Karpas-422 (cell line): ENCODE results near the gene FAR1. TPM values are rescaled to one million over a fixed set of nuclear protein-coding genes. Genes with fewer than 3 reads are reported as not detected.

Experiments
- DNase-seq: peaks from one replicate; pipeline ENCODE4 v3.0.0-alpha.2; 2015
- H2AFZ ChIP-seq: fragments of 200-600 bp; sonication (generic); 2 replicates; pipeline ENCODE4 v1.6.1; 2014; ENCODE audit warnings: antibody characterized with exemption, low read length, mixed read lengths
- H3K27ac ChIP-seq: fragments of 200-600 bp; sonication (generic); 2 replicates; pipeline ENCODE4 v1.5.1; 2014; ENCODE audit warnings: mild to moderate bottlenecking, low read length, moderate library complexity
- H3K27me3 ChIP-seq: fragments of 200-600 bp; sonication (generic); 2 replicates; pipeline ENCODE4 v1.6.1; 2014; ENCODE audit warnings: low read length, mixed read lengths
- H3K36me3 ChIP-seq: fragments of 200-600 bp; sonication (generic); 2 replicates; pipeline ENCODE4 v1.6.1; 2014; ENCODE audit warnings: low read length, mixed read lengths; ENCODE audit not compliant: insufficient read depth
- H3K4me1 ChIP-seq: fragments of 200-600 bp; sonication (generic); 2 replicates; pipeline ENCODE4 v1.6.1; 2014; ENCODE audit warnings: mild to moderate bottlenecking, low read length, mixed read lengths
- H3K4me2 ChIP-seq: fragments of 200-600 bp; sonication (generic); 2 replicates; pipeline ENCODE4 v1.6.1; 2014; ENCODE audit warnings: low read length, low read depth, mild to moderate bottlenecking; ENCODE audit not compliant: poor library complexity, severe bottlenecking
- H3K4me3 ChIP-seq: fragments of 200-600 bp; sonication (generic); 2 replicates; pipeline ENCODE4 v1.5.1; 2014; ENCODE audit warnings: mild to moderate bottlenecking, antibody characterized with exemption, low read length, mixed read lengths
- H3K79me2 ChIP-seq: fragments of 200-600 bp; sonication (generic); 2 replicates; pipeline ENCODE4 v1.6.1; 2014; ENCODE audit warnings: mild to moderate bottlenecking, low read length, mixed read lengths
- H3K9ac ChIP-seq: fragments of 200-600 bp; sonication (generic); 2 replicates; pipeline ENCODE4 v1.6.0; 2014; ENCODE audit warnings: low read length
- H3K9me2 ChIP-seq: fragments of 200-600 bp; sonication (generic), shearing (Covaris generic); replicated peaks from 2 replicates; pipeline ENCODE4 v1.6.0; 2014; ENCODE audit warnings: mild to moderate bottlenecking, low read length, moderate library complexity; ENCODE audit not compliant: insufficient read depth
- H3K9me3 ChIP-seq: fragments of 300-700, 200-600 bp; sonication (generic); 2 replicates; pipeline ENCODE4 v1.6.1; 2014; ENCODE audit warnings: low read length, mixed read lengths
- H4K20me1 ChIP-seq: fragments of 200-600 bp; sonication (generic); 2 replicates; pipeline ENCODE4 v1.6.1; 2014; ENCODE audit warnings: mild to moderate bottlenecking, antibody characterized with exemption, low read length, low read depth; ENCODE audit not compliant: insufficient read depth
- total RNA-seq: library from RNA; depleted of rRNA; stranded (reverse); fragments of >200 nt; shearing (Covaris generic); gene quantifications from 2 replicates; pipeline ENCODE4 v1.2.3, GENCODE V29; 2014; ENCODE audit warnings: low replicate concordance

Gene FAR1
- total RNA-seq, 1 experiment from 2014 or later = 98.1 TPM

DNA sequence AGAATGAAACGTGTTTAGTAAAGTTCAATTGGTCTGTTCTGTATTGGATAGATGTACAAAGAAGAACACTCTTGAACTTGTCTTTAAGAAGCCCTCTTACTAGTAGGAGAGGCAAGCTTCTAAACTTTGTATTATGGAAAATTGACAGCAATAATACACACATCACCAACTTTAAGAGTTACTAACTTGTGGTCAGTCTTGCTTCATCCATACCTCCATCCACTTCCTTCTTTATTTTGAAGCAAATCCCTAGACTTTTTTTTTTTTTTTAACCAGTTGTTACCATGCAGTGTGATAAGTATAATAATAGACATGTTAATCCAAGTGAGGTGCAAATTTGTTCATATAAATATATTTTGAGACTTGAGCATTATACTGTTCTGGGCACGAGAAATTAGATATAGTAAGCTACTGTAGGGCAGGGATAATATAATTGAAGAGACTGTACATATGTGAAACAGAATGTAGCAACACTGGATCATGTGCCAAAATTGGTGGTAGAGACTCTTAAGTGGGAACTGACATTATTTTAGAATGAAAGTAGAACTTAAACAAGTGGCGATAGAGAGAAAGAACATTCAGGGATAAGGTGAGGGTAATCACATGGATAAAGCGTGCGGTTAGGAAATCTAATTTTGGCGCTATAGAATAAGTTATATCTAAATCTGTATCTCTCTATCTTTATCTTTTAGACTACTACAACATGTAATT is 6.5 kb downstream of the FAR1 start:
- H2AFZ ChIP-seq = no peak overlapping the region
- H3K4me1 ChIP-seq = peaks cover 9% of the 10 kb centered on the region
- H3K9me3 ChIP-seq = no peaks in the 10 kb centered on the region
- H3K4me2 ChIP-seq = no peak overlapping the region
- DNase-seq = no peak
- no peak overlapping the region for H3K9ac ChIP-seq
- no peak overlapping the region for H3K27ac ChIP-seq
- H3K9me2 ChIP-seq = no peaks in the 10 kb centered on the region
- peaks cover 100% of the 10 kb centered on the region for H3K79me2 ChIP-seq
- H3K27me3 ChIP-seq = no peaks in the 10 kb centered on the region
- no peak overlapping the region for H3K4me3 ChIP-seq
- H4K20me1 ChIP-seq = peaks cover 7% of the 10 kb centered on the region; the same call in 1 of the 2 replicates
- H3K36me3 ChIP-seq = peaks cover 35% of the 10 kb centered on the region

DNA sequence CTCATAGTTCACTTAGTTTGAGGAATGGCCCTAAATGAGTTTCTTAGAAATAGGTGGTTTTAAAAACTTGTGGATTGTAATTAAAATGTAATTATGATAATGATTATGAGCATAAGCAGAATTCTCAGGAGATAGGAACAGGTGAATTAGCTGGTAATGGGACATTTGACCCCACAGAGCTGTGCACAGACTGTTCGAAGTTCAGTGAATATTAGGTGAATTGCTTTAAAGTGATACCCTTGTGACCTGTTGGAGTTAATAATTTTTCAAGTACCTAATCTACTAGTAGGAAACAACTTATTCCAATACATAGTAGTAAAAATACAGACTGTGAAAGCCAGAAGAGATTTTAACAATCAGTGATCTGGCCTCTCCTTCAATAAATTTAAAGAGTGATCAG is 8.1 kb downstream of the FAR1 start:
- H3K79me2 ChIP-seq = peaks cover 100% of the 10 kb centered on the region
- no peaks in the 10 kb centered on the region for H3K27me3 ChIP-seq
- H3K4me3 ChIP-seq = no peak overlapping the region
- H3K4me2 ChIP-seq = no peak overlapping the region
- DNase-seq = no peak
- no peaks in the 10 kb centered on the region for H3K9me2 ChIP-seq
- no peaks in the 10 kb centered on the region for H3K9me3 ChIP-seq
- no peak overlapping the region for H2AFZ ChIP-seq
- H3K9ac ChIP-seq = no peak overlapping the region
- H3K36me3 ChIP-seq = peaks cover 29% of the 10 kb centered on the region
- H3K27ac ChIP-seq = no peak overlapping the region
- H4K20me1 ChIP-seq = no peaks in the 10 kb centered on the region
- no peaks in the 10 kb centered on the region for H3K4me1 ChIP-seq

DNA sequence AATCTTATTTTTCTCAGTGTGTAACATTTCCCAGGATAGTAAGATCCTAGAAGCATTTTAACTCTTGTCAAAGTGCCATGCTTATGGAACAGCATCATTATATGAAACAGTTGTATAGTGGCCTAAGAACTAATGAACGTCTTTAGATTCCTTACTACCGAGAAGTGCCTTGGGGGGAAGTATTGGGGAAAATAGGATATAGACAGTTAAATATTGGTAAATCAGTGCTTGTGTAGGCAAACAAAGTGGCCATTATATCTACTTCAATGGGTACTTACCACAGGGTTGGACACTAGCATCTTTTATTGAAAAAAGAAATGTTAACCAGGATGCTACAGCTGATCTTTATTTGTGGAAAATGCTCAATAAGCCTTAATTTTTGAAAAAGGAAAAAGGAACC is 11.3 kb downstream of the FAR1 start:
- Histone ChIP-seq H2AFZ (no peak overlapping the region), H3K9me3 (no peaks in the 10 kb centered on the region), H4K20me1 (no peaks in the 10 kb centered on the region), H3K27me3 (no peaks in the 10 kb centered on the region), H3K9me2 (no peaks in the 10 kb centered on the region), H3K4me3 (no peak overlapping the region), H3K36me3 (peaks cover 12% of the 10 kb centered on the region), H3K4me1 (no peaks in the 10 kb centered on the region), H3K79me2 (peaks cover 100% of the 10 kb centered on the region), H3K27ac (no peak overlapping the region), H3K4me2 (no peak overlapping the region), H3K9ac (no peak overlapping the region)
- DNase-seq = no peak

DNA sequence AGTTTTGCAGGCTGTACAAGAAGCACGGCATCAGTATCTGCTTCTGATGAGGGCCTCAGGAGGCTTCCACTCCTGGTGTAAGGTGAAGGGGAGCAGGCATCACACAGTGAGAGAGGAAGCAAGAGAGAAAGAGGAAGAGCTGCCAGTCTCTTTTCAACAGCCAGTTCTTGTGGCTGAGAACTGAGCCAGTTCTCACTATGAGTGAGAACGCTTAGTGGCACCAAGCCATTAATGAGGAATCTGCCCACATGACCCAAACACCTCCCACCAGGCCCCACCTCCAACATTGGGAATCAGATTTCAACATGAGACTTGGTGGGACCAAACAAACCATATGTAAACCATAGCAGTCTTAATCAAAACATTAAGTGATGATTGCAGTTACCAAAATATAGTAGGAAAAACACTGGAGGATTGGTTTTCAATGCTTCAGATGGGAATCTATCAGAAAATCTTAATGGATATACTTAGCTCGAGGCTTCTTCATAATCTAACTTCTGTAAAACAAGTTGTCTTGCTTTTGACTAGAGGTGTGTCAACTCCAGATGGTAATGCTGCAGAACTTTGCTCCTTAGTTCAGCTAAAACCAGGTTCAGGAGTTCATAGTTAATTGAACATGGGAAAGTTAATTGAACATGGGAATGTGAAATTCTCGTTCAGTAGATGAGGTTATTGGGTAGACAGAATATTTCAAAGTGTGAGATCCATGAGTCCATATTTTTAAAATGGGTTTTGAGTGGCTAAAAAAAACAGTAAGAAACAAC is 12.2 kb downstream of the FAR1 start:
- Histone ChIP-seq H3K27ac (no peak overlapping the region), H3K4me1 (no peaks in the 10 kb centered on the region), H3K4me3 (no peak overlapping the region), H3K79me2 (peaks cover 100% of the 10 kb centered on the region), H3K4me2 (no peak overlapping the region), H3K36me3 (peaks cover 18% of the 10 kb centered on the region), H2AFZ (no peak overlapping the region), H4K20me1 (no peaks in the 10 kb centered on the region), H3K27me3 (no peaks in the 10 kb centered on the region), H3K9ac (no peak overlapping the region), H3K9me2 (no peaks in the 10 kb centered on the region), H3K9me3 (no peaks in the 10 kb centered on the region)
- peak; percentile 57 for DNase-seq

DNA sequence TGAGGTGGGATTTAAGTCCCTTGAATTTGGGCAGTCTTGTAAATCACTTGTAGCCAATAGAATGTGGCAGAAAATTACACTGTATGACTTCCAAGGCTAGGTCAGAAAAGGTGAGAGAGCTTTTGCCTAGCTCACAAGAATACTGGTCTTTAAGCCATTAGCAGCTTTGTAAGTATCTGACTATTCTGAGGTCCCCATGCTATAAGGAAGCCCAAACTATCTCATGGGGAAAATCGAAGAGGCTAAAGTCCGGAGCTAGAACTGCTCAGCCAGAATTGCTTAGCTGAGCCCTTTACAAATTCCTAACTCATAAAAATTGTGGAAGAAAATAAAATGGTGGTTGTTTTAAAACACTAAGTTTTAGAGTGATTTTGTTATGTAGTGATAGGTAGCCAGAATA is 13.0 kb downstream of the FAR1 start:
- Histone ChIP-seq H3K9me3 (no peaks in the 10 kb centered on the region), H3K4me3 (no peak overlapping the region), H3K27me3 (no peaks in the 10 kb centered on the region), H2AFZ (no peak overlapping the region), H3K4me2 (no peak overlapping the region), H3K4me1 (no peaks in the 10 kb centered on the region), H3K79me2 (peaks cover 100% of the 10 kb centered on the region), H3K36me3 (peaks cover 20% of the 10 kb centered on the region), H3K9me2 (no peaks in the 10 kb centered on the region), H3K9ac (no peak overlapping the region), H4K20me1 (no peaks in the 10 kb centered on the region), H3K27ac (no peak overlapping the region)
- DNase-seq = no peak

DNA sequence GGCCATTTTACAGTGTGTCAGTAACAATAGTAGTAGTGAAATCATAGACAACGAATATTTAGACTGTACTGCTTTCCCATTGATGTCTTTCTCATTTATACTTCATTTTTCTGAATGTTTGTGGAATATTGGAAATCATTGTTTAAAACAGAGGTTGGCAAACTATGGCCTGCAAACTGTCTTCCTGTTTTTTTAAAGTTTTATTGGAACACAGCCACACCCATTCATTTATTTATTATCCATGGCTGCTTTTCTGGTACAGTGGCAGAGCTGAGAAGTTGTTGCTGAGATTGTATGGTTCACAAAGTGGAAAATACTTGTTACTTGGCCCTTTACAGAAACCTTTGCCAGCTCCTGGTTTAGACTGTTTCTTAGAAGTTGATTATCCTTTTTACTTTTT is 13.7 kb downstream of the FAR1 start:
- Histone ChIP-seq H3K36me3 (peaks cover 17% of the 10 kb centered on the region), H3K4me1 (no peaks in the 10 kb centered on the region), H3K27ac (no peak overlapping the region), H3K4me3 (no peak overlapping the region), H4K20me1 (peaks cover 3% of the 10 kb centered on the region; the same call in 1 of the 2 replicates), H3K4me2 (no peak overlapping the region), H3K9me2 (no peaks in the 10 kb centered on the region), H2AFZ (no peak overlapping the region), H3K79me2 (peaks cover 100% of the 10 kb centered on the region), H3K9me3 (no peaks in the 10 kb centered on the region), H3K9ac (no peak overlapping the region), H3K27me3 (no peaks in the 10 kb centered on the region)
- no peak for DNase-seq

DNA sequence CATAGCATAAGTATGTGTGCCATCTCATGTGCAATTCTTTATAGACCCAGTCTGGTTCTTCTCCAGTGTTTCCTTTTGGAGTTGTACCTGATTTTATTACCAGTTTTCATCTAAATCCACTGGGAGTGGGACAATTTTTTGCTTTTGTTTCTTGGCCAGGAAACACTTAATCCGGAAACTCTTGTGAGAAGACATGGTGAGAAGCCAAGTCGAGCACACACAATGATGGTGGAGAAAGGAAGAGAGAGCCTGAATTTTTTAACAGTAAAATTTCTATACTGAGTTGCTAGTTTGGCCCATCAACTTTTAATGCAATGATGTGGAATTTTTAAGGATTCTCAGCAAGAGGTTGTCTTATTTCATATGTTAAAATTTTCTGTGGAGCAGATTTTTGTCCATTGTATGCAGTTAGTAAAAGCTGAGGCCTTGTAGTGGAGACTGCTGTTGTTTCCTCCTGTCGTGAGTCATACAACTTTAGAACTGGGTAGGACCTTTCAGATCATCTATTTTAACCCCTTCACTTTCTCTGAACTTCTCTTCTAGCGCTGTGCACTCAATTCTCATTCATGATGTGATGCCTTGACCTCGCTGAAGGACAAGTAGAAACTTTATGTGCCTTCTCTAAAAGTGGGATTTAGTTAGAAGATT is 17.1 kb downstream of the FAR1 start:
- Histone ChIP-seq H3K36me3 (peaks cover 13% of the 10 kb centered on the region), H3K79me2 (peaks cover 98% of the 10 kb centered on the region), H3K9ac (no peak overlapping the region), H3K4me3 (no peak overlapping the region), H3K9me2 (no peaks in the 10 kb centered on the region), H3K4me2 (no peak overlapping the region), H2AFZ (no peak overlapping the region), H4K20me1 (peaks cover 9% of the 10 kb centered on the region; the same call in 1 of the 2 replicates), H3K4me1 (no peaks in the 10 kb centered on the region), H3K27me3 (no peaks in the 10 kb centered on the region), H3K27ac (no peak overlapping the region), H3K9me3 (no peaks in the 10 kb centered on the region)
- no peak for DNase-seq

DNA sequence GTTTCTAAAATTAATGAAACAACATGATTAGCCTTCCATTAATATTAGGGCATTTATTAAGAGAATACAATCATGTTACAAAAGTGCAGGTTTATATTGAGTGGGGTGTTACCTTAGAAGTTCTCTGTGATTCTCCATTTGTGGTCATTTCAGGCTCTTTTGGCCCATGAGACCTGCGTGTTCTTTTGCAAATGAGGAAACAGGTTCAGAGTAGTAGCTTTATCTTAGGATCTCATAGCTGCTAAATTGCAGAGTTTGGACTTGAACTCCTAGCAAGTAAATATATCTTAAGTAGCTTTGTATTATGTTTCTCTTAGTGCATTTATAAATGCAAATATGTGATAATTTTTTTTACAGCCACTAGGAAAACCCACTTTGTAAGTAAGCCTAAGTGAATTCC is 18.3 kb downstream of the FAR1 start:
- Histone ChIP-seq H2AFZ (no peak overlapping the region), H3K4me1 (no peaks in the 10 kb centered on the region), H3K79me2 (peaks cover 98% of the 10 kb centered on the region), H3K36me3 (peaks cover 13% of the 10 kb centered on the region), H3K4me2 (no peak overlapping the region), H3K9me2 (no peaks in the 10 kb centered on the region), H3K9ac (no peak overlapping the region), H3K27me3 (no peaks in the 10 kb centered on the region), H4K20me1 (peaks cover 19% of the 10 kb centered on the region; the same call in 1 of the 2 replicates), H3K4me3 (no peak overlapping the region), H3K9me3 (no peaks in the 10 kb centered on the region), H3K27ac (no peak overlapping the region)
- DNase-seq = no peak
